CD4-positive, CD25-positive, alpha-beta regulatory T cell (primary cell): ENCODE data around the gene APBB1IP. TPM values are rescaled to one million over a fixed set of nuclear protein-coding genes. Genes with fewer than 3 reads are reported as not detected.

Source experiments
- ATAC-seq, 2 donors: fragments of 150-1000 bp; cut with Tn5 transposase; one replicate each; pipeline ENCODE4 v1.10.0; 2021; ENCODE audit warnings: low read depth in 2 of 2, moderate number of reproducible peaks in 2 of 2, moderate library complexity in 1 of 2
- DNase-seq, 3 donors: peaks; one replicate each; pipeline versions ENCODE4 v3.0.0 to v3.0.0-alpha.2; 2012 to 2022; ENCODE audit warnings: mixed read lengths in 1 of 3
- H3K27ac ChIP-seq: one replicate; pipeline ENCODE4 v1.7.0; 2013; ENCODE audit warnings: mild to moderate bottlenecking, low read length; ENCODE audit not compliant: insufficient read depth, poor library complexity, severe bottlenecking
- H3K27me3 ChIP-seq: one replicate; pipeline ENCODE4 v1.7.0; 2013; ENCODE audit warnings: low read length; ENCODE audit not compliant: control insufficient read depth, insufficient read depth
- H3K36me3 ChIP-seq: one replicate; pipeline ENCODE4 v1.7.0; 2013; ENCODE audit warnings: mild to moderate bottlenecking, low read length, moderate library complexity; ENCODE audit not compliant: control insufficient read depth, insufficient read depth
- H3K4me1 ChIP-seq: 2 replicates; pipeline ENCODE4 v1.7.0; 2013; ENCODE audit warnings: mild to moderate bottlenecking, low read length; ENCODE audit not compliant: insufficient read depth, control insufficient read depth, poor library complexity, severe bottlenecking
- H3K4me3 ChIP-seq: one replicate; pipeline ENCODE4 v1.7.0; 2013; ENCODE audit warnings: low read depth, mild to moderate bottlenecking, low read length, moderate library complexity
- H3K9me3 ChIP-seq, 2 experiments: 1 replicate in 1 of 2; 2 replicates in 1 of 2; pipeline ENCODE4 v1.7.0; 2013; ENCODE audit warnings: low read length in 2 of 2, mild to moderate bottlenecking in 1 of 2, moderate library complexity in 1 of 2; ENCODE audit not compliant: control insufficient read depth in 2 of 2
- H3K27ac Mint-ChIP-seq, 3 donors: one replicate each; pipeline ENCODE4 v1.8.0; 2020 to 2022; ENCODE audit warnings: mild to moderate bottlenecking in 3 of 3, mixed read lengths in 3 of 3, moderate library complexity in 2 of 3
- H3K27me3 Mint-ChIP-seq: one replicate; pipeline ENCODE4 v1.8.0; 2022; ENCODE audit warnings: mild to moderate bottlenecking, mixed read lengths
- H3K36me3 Mint-ChIP-seq: one replicate; pipeline ENCODE4 v1.8.0; 2020; ENCODE audit warnings: mixed read lengths
- H3K4me1 Mint-ChIP-seq, 4 donors: one replicate each; pipeline ENCODE4 v1.8.0; 2020 to 2022; ENCODE audit warnings: mixed read lengths in 4 of 4, mild to moderate bottlenecking in 1 of 4
- H3K4me3 Mint-ChIP-seq, 4 donors: one replicate each; pipeline ENCODE4 v1.8.0; 2020 to 2022; ENCODE audit warnings: mild to moderate bottlenecking in 4 of 4, mixed read lengths in 4 of 4, moderate library complexity in 3 of 4
- H3K9me3 Mint-ChIP-seq, 7 donors: one replicate each; pipeline ENCODE4 v1.8.0; 2020 to 2022; ENCODE audit warnings: mixed read lengths in 7 of 7, mild to moderate bottlenecking in 3 of 7, moderate library complexity in 2 of 7
- polyA plus RNA-seq, 4 donors: library from polyadenylated mRNA; unstranded; fragments of 300-500 nt; fragmentation: Illumina TruSeq; gene quantifications; one replicate each; pipeline ENCODE4 v1.2.3, GENCODE V29; 2021
- total RNA-seq: library from RNA; stranded (reverse); gene quantifications from one replicate; pipeline ENCODE4 v1.2.3, GENCODE V29; 2022

APBB1IP gene
- total and polyA plus RNA-seq, 5 donors from 2014 or later: 44.1 to 86.4 (median 51.3) TPM

DNA sequence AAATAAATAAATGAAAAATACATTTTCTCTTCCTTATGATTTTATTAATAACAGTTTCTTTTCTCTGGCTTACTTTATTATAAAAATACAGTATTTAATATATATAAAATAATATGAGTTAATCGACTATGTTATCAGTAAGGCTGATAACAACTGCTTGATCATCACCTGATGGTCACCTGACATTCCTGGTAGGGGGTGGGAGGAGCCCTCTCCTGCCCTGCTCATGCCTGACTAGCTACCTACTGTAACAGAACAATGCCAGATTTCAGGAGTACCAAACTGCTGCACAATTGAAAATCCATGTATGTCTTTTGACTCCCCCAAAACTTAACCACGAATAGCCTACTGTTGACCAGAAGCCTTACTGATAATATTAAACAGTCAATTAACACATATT, 1.3 kb upstream of the APBB1IP start:
- Mint-ChIP-seq H3K36me3 (peaks cover 5% of the 10 kb centered on the region), H3K4me3 (peak overlapping the region; percentile 48 to 99 (median 70)), H3K9me3 (no peaks in the 10 kb centered on the region), H3K27me3 (no peaks in the 10 kb centered on the region), H3K27ac (peak overlapping the region; percentile 44 to 97 (median 88)), H3K4me1 (peaks cover 13 to 41% (median 27%) of the 10 kb centered on the region in 4 donors)
- Histone ChIP-seq H3K36me3 (peaks cover 2% of the 10 kb centered on the region), H3K9me3 (no peaks in the 10 kb centered on the region), H3K27ac (peak overlapping the region; percentile 88), H3K4me3 (peak overlapping the region; percentile 81), H3K4me1 (peaks cover 42% of the 10 kb centered on the region), H3K27me3 (no peaks in the 10 kb centered on the region)
- no peak for ATAC-seq
- DNase-seq: no peak

DNA sequence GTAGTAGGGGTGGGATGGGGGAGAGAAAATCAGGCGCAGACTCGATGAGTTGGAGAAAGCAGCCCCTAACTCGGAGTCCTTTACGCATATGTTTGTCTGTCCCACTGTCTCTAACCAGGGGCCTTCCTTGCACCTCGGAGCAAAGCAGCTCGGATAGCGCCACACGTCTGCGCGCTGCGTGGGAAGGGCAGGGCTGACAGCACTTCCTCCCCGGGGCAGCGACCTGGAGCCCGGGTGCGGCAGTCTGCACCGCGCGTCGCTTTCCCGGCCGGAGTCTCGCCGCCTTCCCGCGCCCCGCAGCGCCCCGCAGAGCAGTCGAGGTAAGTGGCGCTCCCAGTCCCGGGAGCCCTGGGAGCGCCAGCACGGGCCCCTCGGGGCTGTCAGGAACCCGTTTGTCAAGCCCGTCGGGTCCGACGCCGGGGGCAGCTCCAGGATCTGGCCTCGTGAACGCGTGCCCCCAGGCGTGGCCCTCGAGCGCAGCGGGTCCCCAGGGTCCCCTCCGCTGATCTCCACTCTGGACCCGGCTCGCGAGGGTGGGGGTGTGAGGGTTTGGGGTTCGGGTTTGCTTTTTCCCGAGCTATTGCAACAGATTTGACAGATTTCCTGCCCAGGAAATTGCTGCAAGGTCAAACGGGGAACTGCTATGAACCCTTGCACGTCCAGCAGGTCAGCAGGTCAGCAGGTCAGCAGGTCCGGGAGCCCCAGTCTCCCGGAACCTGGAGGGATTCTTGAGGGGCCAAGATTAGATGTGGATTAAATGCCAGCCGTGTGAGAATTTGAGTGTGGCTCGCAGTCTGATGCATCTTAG, 597 bp downstream of the APBB1IP start:
- Histone ChIP-seq H3K4me1 (peaks cover 60% of the 10 kb centered on the region), H3K27ac (peak overlapping the region; percentile 88), H3K4me3 (peak overlapping the region; percentile 95), H3K27me3 (no peaks in the 10 kb centered on the region), H3K36me3 (peaks cover 5% of the 10 kb centered on the region), H3K9me3 (no peaks in the 10 kb centered on the region)
- ATAC-seq: peak; percentile 75 to 76
- peaks cover 18 to 57% (median 37%) of the 10 kb centered on the region in 4 donors for H3K4me1 Mint-ChIP-seq
- H3K36me3 Mint-ChIP-seq: peaks cover 9% of the 10 kb centered on the region
- peak; percentile 51 to 82 (median 66) for DNase-seq
- H3K4me3 Mint-ChIP-seq: peak overlapping the region; percentile 95 to 99 (median 98)
- peaks cover 0 to 1% (median 0%) of the 10 kb centered on the region in 7 donors for H3K9me3 Mint-ChIP-seq
- H3K27ac Mint-ChIP-seq: peak overlapping the region; percentile 97 to 98 (median 97)
- H3K27me3 Mint-ChIP-seq: no peaks in the 10 kb centered on the region

DNA sequence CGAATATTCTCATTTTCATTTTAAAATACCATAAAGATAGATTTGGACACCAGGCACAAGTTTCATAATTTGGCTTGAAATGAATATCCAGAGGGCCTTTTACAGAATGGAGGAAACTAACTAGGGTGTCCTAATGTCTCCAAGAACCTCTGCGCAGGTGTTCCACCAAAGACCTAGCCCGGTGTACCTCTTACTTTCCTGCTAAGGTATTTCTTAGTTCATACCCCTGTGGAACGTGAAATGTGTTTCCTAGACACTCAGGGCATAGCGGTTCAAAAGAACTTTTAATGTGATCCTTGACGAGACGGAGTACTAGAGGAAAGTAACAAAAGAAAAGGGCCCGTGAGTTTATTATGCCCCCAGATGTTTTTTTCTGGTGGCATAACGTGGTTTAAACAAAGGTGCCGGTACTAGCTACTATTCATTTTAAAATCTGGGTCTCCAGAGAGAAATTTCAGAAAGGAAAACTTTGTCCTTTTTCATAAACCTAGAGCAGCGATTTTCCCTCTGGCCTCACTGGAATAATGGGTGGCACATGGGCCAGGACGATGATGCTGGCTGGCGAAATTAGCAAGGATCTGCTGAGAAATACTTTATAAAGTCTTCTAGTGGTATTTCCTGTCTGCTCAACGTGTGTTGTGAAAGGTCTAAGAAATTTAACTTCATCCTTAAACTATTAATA, 1.4 kb downstream of the APBB1IP start:
- H3K27ac Mint-ChIP-seq: peak overlapping the region; percentile 97
- peaks cover 6% of the 10 kb centered on the region for H3K36me3 ChIP-seq
- peaks cover 26 to 65% (median 40%) of the 10 kb centered on the region in 4 donors for H3K4me1 Mint-ChIP-seq
- H3K27me3 ChIP-seq: no peaks in the 10 kb centered on the region
- H3K9me3 Mint-ChIP-seq: peaks cover 0 to 2% (median 0%) of the 10 kb centered on the region in 7 donors
- DNase-seq (peak in 2 of 3 donors; percentile 42 to 48), ATAC-seq (peak; percentile 13 to 25)
- H3K27ac ChIP-seq: peak overlapping the region; percentile 88
- H3K4me3 ChIP-seq: peak overlapping the region; percentile 95
- H3K4me3 Mint-ChIP-seq: peak overlapping the region; percentile 95 to 99 (median 98)
- no peaks in the 10 kb centered on the region for H3K9me3 ChIP-seq
- H3K4me1 ChIP-seq: peaks cover 67% of the 10 kb centered on the region
- peaks cover 17% of the 10 kb centered on the region for H3K36me3 Mint-ChIP-seq
- H3K27me3 Mint-ChIP-seq: no peaks in the 10 kb centered on the region

DNA sequence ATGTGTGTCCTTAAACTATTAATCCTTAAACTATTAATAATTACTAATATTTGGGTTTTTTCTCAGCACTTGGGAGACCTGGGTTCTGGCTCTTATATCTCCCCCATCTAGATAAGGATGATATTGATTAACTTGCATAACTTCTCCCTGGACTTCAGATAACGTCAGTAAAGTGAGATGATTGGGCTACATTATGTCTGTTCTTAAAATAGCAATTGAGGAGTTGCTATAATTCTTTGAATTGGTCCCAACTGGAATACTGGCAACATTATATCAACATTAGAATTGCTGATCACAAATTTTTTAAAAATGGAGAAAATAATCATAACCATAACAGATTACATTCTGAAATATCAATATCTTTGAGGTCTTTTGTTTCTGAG, 1.9 kb downstream of the APBB1IP start:
- H3K4me3 ChIP-seq: peak overlapping the region; percentile 95
- H3K27me3 ChIP-seq: no peaks in the 10 kb centered on the region
- H3K36me3 ChIP-seq: peaks cover 6% of the 10 kb centered on the region
- Mint-ChIP-seq H3K36me3 (peaks cover 18% of the 10 kb centered on the region), H3K9me3 (peaks cover 0 to 2% (median 0%) of the 10 kb centered on the region in 7 donors), H3K27me3 (no peaks in the 10 kb centered on the region), H3K27ac (peak overlapping the region; percentile 92 to 97 (median 97)), H3K4me3 (peak overlapping the region; percentile 95 to 99 (median 98)), H3K4me1 (peaks cover 26 to 66% (median 41%) of the 10 kb centered on the region in 4 donors)
- peak overlapping the region; percentile 88 for H3K27ac ChIP-seq
- H3K9me3 ChIP-seq: no peaks in the 10 kb centered on the region
- DNase-seq: no peak
- no peak for ATAC-seq
- H3K4me1 ChIP-seq: peaks cover 69% of the 10 kb centered on the region

DNA sequence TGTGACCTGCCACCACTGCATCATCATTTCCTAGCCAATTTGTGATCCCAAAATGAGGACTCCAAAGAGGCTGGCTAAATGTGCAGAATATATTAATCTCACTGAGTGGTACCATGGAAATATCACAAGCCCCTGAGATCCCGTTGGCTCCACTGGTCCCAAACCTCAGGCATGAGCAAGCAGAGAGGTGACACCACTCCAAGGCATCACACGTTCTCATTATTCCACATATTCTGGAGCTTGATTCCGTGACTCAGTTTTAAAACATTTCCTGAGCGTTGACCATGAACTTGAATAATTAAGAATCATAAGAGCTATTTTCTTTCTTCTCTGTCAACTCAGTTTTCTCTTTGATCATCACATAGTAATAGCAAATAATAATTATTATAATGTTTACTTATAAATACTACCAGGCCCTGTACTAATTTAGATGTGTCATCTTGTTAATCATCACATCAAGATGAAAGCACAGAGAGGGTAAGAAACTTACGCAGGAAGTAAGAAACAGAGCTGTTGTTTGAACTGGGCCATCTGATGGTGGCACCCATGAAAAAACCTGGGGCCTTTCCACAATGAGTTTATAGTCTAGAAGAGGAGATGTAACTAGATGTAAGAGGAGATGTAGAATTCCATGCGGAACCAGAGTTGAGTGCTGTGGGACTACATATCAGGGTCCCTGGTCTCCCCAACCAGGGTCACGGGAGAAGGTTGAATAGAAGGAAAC, 3.5 kb downstream of the APBB1IP start:
- Mint-ChIP-seq H3K9me3 (peaks cover 0 to 2% (median 0%) of the 10 kb centered on the region in 7 donors), H3K36me3 (peaks cover 22% of the 10 kb centered on the region), H3K4me1 (peaks cover 36 to 66% (median 46%) of the 10 kb centered on the region in 4 donors), H3K27me3 (no peaks in the 10 kb centered on the region), H3K4me3 (peak overlapping the region; percentile 88 to 97 (median 90)), H3K27ac (peak overlapping the region; percentile 96 to 98 (median 97))
- Histone ChIP-seq H3K36me3 (peaks cover 8% of the 10 kb centered on the region), H3K9me3 (no peaks in the 10 kb centered on the region), H3K27me3 (no peaks in the 10 kb centered on the region), H3K4me3 (peak overlapping the region; percentile 95), H3K4me1 (peaks cover 81% of the 10 kb centered on the region), H3K27ac (peak overlapping the region; percentile 88)
- ATAC-seq (peak; percentile 26 to 29), DNase-seq (peak in 2 of 3 donors; percentile 49 to 67)

DNA sequence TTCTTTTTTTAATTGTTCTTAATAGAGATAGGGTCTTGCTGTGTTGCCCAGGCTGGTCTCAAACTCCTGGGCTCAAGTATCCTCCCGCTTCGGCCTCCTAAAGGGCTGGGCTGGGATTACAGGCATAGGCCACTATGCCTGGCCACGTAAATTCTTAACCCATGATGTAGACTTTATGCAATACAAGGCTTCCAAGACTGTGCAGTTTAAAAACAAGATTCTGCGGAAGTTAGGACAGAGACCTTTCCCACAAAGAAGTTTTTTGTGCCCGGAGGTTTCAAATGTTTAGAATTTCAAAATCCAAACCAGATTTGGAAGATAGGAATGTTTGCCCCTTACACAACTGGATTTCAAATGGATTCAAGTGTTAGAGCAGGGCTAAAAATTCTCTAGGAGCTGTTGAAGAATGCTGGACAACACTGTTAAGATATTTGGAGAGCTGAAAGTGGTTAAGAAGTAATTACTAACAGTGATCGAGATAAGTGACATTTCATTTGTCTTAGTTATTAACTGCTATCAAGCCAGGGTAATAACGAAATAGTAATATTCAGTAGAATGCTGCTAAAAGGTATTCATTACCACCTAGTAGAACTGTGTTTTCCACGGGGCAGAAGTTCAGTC, 7.4 kb downstream of the APBB1IP start:
- DNase-seq (no peak), ATAC-seq (no peak)
- Histone ChIP-seq H3K4me3 (peak overlapping the region; percentile 77), H3K36me3 (peaks cover 11% of the 10 kb centered on the region), H3K27ac (peak overlapping the region; percentile 96), H3K4me1 (peaks cover 87% of the 10 kb centered on the region), H3K27me3 (no peaks in the 10 kb centered on the region), H3K9me3 (no peaks in the 10 kb centered on the region)
- peak overlapping the region; percentile 85 to 99 (median 93) for H3K27ac Mint-ChIP-seq
- H3K27me3 Mint-ChIP-seq: peaks cover 6% of the 10 kb centered on the region
- peak overlapping the region; percentile 54 to 83 (median 74) for H3K4me3 Mint-ChIP-seq
- peaks cover 50 to 89% (median 65%) of the 10 kb centered on the region in 4 donors for H3K4me1 Mint-ChIP-seq
- peaks cover 0 to 2% (median 0%) of the 10 kb centered on the region in 7 donors for H3K9me3 Mint-ChIP-seq
- peaks cover 37% of the 10 kb centered on the region for H3K36me3 Mint-ChIP-seq

DNA sequence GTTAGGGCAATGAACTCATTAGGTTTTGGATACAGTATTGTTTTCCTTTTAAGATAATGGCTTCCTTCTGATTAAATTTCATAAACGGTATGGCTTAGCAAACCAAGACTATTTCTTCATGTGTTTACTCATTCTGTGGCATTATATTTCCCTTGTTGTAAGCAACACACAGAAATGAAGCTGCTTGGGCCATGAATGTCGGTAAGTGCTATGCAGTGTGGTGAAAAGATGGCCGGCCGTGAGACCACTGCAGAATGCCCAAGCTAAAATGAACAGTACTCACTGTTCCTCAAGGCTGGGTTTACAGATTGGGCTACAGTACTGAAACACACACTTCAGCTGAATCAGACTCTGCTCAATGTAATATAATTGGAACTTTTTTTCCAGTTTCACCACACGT, 8.1 kb downstream of the APBB1IP start:
- peaks cover 50 to 91% (median 67%) of the 10 kb centered on the region in 4 donors for H3K4me1 Mint-ChIP-seq
- H3K4me1 ChIP-seq: peaks cover 87% of the 10 kb centered on the region

More for the DNA sequence above, 8.1 kb downstream of the APBB1IP start:
- peak overlapping the region; percentile 85 to 99 (median 93) for H3K27ac Mint-ChIP-seq
- peaks cover 6% of the 10 kb centered on the region for H3K27me3 Mint-ChIP-seq
- Histone ChIP-seq H3K4me3 (peak overlapping the region; percentile 77), H3K36me3 (peaks cover 9% of the 10 kb centered on the region), H3K27ac (peak overlapping the region; percentile 96), H3K27me3 (no peaks in the 10 kb centered on the region), H3K9me3 (no peaks in the 10 kb centered on the region)
- no peak for DNase-seq
- peaks cover 35% of the 10 kb centered on the region for H3K36me3 Mint-ChIP-seq
- no peak for ATAC-seq
- peak overlapping the region; percentile 54 to 83 (median 74) for H3K4me3 Mint-ChIP-seq
- H3K9me3 Mint-ChIP-seq: peaks cover 0 to 2% (median 0%) of the 10 kb centered on the region in 7 donors
